Measurements from ENCODE around the gene HNRNPF.
A peak's percentile ranks its signal among the peaks of the same experiment; 100 is the strongest.

HNRNPF gene

DNA sequence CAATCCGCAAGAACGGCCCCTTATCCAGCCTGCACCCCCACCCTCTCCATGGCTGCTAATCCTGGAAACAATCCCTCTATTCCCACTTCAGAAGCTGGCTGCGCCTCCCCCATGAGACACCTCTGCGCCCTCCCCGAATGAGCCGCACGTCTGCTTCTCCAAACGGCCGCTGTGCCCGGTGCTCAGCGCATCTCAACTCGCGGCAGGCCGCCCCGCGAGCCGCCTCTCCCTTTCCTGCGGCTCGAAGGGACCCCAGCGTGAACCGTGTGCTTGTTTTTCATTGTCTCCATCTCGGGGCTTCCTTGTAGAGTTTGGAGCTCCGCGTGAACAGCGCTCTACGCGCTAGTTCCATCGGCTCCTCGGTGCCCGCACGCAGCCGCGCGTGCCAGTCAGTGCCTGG, 58.3 kb downstream of the HNRNPF start:
- DNase-seq (ENCODE audit: low read depth, low spot score): no peak

DNA sequence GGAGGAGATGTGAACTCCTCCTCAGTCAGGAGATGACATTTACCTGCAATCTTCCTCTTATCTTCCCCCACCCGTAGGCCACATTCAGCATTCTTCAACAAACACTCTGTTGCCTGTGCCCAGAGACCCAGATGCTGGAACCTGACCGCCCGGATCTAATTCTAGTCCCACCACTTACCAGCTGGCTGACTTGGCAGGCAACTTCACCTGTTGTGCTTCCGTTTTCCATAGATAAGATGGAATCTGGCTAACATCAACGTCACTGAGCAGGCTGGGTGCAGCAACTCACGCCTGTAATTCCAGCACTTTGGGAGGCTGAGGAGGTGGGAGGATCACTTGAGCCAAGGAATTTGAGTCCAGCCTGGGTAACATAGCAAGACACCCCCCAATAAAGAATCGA, 58.8 kb downstream of the HNRNPF start:
- DNase-seq (ENCODE audit: low read depth, low spot score): peak; percentile 81

DNA sequence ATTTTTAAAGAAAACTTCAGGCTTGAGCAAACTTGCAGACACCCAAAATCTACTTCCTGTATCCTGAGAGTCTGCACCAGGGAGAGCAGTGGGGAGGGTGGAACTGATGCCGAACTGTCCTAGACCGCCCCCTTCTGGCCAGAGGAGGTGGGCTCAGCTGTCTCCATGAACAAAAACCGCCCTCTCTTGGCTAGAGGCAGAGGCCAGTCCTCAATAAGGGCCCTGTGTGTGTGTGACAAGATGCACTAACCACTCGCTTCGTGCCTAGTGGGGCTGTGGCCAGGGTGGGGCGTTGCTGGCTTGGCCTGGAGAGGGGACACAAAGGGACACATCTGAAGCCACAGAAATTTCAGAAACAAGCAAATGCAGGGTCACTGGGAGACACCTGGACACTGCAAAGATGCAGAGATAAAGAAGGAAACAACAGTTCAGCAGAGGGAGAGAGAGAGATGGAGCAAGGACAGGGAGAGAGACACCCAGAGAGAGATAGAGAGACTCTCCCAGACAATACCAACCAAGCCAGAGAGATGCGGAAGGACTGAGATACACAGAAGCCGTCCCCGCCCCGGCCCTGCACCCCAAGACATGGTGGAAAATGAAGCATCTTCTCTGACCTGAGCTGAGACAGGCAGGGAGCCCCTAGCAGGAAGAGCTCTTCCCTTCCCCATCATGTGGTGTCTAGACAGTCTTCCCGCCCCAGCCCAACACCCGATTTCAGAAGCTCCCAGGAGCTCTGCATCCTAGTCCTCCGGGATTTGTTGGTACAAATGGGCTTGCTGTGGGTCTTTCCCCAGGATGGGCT, 60.3 kb downstream of the HNRNPF start:
- peak; percentile 96 for DNase-seq (ENCODE audit: low read depth, low spot score)

GRCh38 chr10:43347997-43348396, 61.0 kb downstream of the HNRNPF start:
- no peak for DNase-seq (ENCODE audit: low read depth, low spot score)

DNA sequence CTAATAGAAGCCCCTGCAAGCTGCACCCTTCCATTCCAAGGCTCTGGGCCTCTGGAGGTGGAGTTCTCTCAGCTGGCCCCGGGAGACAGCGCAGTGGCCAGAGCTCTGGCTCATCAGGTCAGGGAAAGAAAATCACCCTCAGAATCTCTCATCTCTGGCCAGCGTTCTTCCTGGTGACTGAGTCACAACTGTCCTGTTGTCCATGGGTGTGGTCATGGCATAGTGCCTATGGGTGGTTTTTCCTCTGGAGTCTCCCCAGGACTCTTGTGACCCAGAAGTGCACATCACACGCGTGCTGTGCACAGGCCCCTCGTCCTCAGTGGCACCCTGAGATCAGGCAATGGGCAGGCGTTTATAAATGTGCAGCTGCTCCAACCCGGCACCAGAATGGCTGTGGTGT, 64.9 kb downstream of the HNRNPF start:
- no peak for DNase-seq (ENCODE audit: low read depth, low spot score)

DNA sequence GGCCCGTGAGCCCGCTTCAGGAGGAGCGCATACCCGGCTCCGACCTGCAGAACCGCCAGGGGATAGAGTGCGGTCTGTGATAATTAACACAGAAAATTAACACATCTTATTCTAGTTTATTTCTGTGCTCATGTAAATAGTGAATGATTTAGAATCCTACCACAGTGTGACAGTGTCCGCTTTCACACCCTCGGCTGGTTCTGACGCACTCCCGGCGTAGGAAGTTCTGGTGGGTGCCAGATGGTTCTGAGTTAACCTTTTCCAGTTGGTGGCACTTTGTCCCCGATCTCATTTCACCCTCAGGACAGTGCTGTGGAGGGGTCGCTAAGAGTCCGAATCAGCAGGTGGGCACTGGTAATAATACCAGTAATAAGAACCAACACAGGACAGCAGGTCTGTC, 65.9 kb downstream of the HNRNPF start:
- no peak for DNase-seq (ENCODE audit: low read depth, low spot score)

GRCh38 chr10:43342279-43343125, 66.5 kb downstream of the HNRNPF start:
- no peak for DNase-seq (ENCODE audit: low read depth, low spot score)

DNA sequence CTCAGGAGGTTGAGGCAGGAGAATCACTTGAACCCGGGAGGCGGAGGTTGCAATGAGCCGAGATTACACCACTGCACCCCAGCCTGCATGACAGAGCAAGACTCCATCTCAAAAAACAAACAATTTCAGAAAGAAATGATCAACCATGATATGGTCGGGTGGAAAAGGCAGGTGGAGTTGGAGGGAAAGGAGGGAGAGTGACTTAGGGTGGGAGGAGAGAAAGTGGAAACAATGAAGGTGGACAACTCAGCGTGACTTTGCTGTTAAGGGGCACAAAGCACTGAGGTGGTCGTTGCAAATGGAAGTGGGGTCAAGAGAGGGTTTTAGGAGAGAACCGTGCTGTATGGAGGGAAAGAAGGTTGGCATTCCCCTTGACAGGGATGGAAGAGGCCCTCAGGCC, 67.5 kb downstream of the HNRNPF start:
- no peak for DNase-seq (ENCODE audit: low read depth, low spot score)

GRCh38 chr10:43340619-43341018, 68.4 kb downstream of the HNRNPF start:
- DNase-seq (ENCODE audit: low read depth, low spot score): no peak

GRCh38 chr10:43340101-43340500, 68.9 kb downstream of the HNRNPF start:
- DNase-seq (ENCODE audit: low read depth, low spot score): no peak

DNA sequence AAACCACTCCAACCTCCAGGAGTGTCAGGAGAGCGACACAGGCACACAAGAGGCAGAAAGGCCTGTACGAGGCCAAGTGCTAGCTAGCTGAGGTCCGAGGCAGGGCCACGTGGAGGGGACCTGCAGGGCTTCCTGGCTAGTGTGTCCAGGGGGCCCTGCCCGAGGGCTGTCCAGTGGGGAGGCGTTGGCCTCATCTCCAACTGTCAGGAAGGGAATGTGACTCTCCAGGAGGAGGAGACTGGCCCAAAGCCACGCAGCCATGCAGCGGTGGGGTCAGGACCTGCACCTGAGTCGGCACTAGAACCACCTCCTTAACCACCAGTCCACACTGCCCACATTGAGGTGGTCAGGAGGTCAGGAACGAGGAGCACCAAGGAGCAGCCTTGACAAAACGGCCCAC, 69.8 kb downstream of the HNRNPF start:
- no peak for DNase-seq (ENCODE audit: low read depth, low spot score)

DNA sequence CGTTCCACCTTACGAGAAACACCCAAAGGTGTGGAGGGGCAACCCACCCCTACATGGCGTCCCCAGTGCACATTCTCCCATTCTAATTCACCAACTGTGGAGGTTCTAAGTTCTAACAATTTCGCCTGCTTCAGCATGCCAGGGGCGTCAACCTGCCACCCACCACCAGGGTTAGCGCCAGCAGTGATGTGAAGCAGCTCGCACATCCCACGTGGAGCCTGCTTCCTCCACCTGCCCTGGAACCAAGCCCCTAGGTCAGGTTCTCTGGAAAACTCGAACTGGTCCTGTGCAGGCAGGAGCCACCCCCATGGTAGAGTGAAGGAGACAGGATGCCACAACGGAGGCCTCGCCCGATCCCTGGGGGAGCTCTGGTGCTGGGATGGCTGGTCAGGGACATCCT, 70.9 kb downstream of the HNRNPF start:
- peak; percentile 61 for DNase-seq (ENCODE audit: low read depth, low spot score)

DNA sequence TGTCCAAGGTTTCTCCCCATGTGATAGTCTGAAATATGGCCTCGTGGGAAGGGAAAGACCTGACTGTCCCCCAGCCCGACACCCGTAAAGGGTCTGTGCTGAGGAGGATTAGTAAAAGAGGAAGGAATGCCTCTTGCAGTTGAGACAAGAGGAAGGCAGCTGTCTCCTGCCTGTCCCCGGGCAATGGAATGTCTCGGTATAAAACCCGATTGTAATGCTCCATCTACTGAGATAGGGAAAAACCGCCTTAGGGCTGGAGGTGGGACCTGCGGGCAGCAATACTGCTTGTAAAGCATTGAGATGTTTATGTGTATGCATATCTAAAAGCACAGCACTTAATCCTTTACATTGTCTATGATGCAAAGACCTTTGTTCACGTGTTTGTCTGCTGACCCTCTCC, 71.5 kb downstream of the HNRNPF start:
- DNase-seq (ENCODE audit: low read depth, low spot score): peak; percentile 87

GRCh38 chr10:43336641-43337318, 72.2 kb downstream of the HNRNPF start:
- no peak for DNase-seq (ENCODE audit: low read depth, low spot score)

DNA sequence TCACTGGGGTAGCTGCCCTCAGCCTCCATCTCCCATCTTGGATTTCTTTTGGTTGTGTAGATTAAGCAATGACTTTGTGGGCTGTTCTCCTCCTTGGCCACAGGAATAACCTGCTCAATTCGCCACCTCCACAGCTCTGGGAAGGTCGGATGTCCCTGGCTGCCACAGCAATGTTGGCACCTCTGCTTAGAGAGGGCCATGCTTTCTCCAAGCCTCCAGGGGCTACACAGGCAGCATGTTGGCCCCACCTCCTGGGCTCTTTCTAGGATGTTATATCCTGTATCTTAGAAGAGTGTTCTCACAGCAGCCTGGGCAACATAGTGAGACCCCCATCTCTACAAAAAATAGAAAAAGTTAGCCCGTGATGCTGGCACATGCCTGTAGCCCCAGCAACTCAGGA, 72.9 kb downstream of the HNRNPF start:
- DNase-seq (ENCODE audit: low read depth, low spot score): no peak
